Kidney glomerular epithelial cell (primary cell): ENCODE measurements around the gene SAMD4B.
"Not testable (repeated sequence)": the region's sequence is repeated elsewhere in the genome, so short reads cannot be mapped to it uniquely, and the experiment has no call there.

Experiments
- DNase-seq: peaks from one replicate; lab custom pipeline; 2025; lab: John Stamatoyannopoulos, UW

Gene SAMD4B, protein sequence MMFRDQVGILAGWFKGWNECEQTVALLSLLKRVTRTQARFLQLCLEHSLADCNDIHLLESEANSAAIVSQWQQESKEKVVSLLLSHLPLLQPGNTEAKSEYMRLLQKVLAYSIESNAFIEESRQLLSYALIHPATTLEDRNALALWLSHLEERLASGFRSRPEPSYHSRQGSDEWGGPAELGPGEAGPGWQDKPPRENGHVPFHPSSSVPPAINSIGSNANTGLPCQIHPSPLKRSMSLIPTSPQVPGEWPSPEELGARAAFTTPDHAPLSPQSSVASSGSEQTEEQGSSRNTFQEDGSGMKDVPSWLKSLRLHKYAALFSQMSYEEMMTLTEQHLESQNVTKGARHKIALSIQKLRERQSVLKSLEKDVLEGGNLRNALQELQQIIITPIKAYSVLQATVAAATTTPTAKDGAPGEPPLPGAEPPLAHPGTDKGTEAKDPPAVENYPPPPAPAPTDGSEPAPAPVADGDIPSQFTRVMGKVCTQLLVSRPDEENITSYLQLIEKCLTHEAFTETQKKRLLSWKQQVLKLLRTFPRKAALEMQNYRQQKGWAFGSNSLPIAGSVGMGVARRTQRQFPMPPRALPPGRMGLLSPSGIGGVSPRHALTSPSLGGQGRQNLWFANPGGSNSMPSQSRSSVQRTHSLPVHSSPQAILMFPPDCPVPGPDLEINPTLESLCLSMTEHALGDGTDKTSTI

DNA sequence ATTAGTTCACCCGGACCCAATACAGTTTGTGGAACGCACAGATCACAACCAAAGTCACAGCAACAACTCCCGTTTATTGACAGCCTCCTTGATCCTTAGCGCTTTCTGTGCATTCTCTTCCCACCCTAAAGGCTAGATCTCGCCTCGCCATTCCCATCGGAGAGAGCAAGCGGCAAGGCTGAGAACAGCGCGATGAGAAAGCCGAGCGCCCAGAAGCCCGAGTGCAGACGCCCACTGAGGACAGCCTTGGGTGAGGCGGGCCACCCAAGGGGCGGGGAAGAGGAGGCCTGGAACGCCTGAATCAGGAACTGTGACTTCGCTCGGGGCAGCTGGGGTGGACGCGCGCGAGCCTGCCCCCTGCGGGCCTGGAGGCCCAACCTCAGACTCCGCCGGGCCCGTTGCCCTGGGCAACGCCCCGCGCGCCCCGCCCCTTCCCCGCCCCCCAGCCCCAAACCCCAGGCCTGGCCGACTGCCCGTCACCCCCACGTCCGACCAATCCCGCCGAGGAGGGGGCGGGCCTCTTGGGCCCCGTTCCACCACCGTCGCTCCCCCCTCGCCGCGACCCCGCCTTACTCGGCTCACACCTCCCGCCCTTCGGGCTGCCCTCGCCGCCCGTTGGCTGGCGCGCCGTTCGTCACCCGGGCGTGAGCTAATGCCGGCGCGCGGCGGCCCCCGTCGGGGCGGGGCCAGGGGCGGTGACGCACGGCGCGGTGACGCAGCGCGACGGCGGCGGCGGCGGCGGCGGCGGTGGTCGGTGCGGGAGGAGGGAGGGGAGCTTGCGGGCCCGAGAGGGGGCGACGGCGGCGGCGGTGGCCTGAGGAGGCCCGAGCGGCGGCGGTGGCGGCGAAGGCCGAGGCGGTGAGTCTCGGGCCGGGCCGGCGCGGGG, at the start of gene SAMD4B:
Gene SAMD4B, plus strand, starts transcription at position 703 of the 886 bp plus-strand sequence. CDS start 14,473 bp downstream, outside the sequence.
- DNase-seq = peak; percentile 99

DNA sequence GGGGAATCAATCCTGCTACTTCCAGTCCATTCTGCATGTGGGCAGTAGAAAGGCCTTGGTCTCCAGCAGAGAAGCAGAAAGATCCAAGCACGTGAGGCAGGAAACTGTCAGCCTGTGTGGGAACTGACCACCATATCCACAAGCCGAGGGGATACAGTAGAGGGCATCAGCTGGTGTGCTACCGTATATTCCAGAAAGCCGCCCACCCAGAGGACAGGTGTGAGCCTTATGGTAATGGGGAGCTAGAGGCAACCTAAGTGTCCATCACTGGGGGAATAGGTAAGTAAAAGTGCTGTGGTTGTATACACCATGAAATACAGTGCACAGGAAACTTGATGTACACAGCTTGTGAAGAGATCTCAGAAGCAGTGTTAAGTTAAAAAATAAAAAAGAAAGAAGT, 48.8 kb upstream of the SAMD4B start:
- DNase-seq = no peak

DNA sequence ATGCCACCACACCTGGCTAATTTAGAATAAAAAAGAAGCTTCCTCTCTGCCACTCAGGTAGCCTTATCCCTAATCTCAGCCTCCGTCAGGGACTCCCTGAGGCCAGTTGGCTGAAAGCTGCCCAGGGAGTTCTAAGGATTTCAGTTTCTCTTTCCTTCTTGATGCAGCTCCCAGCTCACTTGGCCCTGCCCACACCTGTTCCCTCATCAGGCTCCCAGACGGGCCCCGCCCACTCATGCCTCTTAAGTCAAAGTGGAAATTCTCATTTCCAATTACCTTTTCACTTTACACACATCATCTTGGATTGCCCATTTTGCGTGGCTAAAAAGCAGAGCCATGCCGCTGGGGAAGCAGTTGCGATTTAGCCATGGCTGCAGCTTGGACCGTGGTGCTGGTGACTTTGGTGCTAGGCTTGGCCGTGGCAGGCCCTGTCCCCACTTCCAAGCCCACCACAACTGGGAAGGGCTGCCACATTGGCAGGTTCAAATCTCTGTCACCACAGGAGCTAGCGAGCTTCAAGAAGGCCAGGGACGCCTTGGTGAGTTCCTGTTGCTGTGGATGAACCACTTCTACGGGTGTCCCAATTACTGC, 46.1 kb upstream of the SAMD4B start, which contains the start of gene IFNL1:
Gene IFNL1, plus strand, starts transcription at position 353 of the 591 bp plus-strand sequence. Its CDS starts 15 bp downstream, at position 368.
- DNase-seq = no peak

DNA sequence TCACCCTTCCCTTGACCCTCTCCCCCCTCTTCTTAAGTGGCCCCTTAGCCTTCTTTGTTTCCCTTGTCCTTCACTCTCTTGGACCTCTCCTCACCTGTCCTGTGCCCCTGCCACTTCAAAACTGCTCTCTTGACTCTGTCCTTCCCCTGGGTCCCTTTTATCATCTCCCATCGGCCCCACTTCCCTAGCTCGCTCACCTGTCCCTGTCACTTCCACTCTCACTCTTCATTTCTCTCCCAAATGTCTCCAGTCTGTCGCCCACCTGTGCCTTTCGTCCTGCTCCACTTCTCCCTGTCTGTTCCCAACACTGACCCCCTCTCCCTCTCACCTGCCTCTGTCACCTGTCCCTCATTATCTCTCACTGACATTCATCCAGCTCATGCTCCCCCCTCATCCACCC, 45.3 kb upstream of the SAMD4B start:
- DNase-seq = no peak

DNA sequence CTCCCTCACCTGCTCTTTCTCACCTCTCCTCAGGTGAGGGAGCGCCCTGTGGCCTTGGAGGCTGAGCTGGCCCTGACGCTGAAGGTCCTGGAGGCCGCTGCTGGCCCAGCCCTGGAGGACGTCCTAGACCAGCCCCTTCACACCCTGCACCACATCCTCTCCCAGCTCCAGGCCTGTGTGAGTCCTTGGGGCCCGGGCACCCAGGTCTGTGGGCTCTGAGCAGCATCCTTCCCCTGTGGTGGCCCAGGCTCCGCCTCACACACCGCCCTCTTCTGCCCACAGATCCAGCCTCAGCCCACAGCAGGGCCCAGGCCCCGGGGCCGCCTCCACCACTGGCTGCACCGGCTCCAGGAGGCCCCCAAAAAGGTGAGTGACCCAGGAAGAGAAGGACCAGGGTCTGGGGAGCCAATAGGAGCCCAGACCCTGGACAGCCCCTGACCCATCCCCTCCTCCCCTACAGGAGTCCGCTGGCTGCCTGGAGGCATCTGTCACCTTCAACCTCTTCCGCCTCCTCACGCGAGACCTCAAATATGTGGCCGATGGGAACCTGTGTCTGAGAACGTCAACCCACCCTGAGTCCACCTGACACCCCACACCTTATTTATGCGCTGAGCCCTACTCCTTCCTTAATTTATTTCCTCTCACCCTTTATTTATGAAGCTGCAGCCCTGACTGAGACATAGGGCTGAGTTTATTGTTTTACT, 44.1 kb upstream of the SAMD4B start:
- DNase-seq = no peak

DNA sequence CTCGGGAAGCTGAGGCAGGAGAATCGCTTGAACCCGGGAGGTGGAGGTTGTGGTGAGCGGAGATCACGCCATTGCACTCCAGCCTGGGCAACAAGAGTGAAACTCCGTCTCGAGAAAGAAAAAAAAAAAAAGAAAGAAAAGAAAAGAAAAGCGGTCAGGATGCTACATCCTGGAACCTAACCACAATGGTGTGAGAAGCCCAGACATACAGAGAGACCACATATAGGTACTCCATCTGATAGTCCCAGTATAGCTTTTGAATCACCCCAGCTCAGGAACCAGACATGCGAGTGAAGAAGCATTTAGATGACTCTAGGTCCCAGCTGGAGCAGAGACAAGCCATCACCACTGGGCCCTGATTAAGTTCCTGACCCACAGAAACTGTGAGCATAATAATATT, 42.8 kb upstream of the SAMD4B start:
- DNase-seq = no peak

DNA sequence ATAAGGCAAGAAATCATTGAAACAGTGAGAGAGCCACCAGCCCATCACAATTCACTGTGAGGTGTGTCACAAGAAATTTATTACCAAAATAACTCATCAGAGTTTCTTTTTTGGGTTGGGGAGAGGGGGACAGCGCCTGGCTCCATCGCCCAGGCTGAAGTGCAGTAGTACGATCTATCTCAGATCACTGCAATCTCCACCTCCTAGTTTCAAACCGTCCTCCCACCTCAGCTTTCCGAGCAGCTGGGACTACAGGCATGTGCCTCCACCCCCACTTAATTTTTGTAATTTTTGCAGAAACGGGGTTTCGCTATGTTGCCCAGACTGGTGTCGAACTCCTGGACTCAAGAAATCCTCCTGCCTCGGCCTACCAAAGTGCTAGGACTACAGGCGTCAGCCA, 42.4 kb upstream of the SAMD4B start:
- no peak for DNase-seq

DNA sequence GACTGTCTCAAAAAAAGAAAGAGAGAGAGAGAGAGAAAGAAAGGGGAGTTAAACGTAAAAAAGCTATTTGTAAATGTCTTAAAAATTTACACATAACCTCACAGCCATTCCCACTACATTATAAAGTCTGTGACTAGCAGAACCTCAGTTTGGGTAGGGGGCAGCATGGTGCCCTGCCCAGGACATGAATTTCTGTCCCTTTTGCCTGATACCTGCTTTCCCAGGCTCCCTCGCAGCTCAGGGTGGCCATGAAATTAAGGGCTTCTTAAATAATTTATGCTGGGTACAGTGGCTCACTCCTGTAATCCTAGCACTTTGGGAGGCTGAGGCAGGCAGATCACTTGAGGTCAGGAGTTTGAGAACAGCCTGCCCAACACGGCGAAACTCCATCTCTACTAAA, 41.2 kb upstream of the SAMD4B start:
- no peak for DNase-seq

DNA sequence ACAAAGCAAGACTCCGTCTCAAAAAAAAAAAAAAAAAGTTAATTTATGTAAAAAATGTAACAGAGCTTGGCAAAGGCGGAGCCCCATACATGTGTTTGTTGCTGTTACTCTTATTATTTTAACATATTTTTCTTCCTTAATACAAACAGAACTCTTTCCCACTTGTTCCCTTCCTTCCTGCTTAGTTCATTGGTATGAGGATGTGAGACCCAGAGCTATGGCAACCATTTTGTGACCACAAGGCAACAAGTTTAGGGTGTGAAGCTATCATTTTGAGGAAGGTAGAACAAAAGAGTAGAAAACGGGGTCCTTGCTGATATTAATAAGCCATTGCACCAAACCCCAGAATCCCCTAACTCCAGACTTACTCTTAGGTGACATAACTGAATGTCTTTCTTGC, 40.7 kb upstream of the SAMD4B start:
- DNase-seq = no peak

DNA sequence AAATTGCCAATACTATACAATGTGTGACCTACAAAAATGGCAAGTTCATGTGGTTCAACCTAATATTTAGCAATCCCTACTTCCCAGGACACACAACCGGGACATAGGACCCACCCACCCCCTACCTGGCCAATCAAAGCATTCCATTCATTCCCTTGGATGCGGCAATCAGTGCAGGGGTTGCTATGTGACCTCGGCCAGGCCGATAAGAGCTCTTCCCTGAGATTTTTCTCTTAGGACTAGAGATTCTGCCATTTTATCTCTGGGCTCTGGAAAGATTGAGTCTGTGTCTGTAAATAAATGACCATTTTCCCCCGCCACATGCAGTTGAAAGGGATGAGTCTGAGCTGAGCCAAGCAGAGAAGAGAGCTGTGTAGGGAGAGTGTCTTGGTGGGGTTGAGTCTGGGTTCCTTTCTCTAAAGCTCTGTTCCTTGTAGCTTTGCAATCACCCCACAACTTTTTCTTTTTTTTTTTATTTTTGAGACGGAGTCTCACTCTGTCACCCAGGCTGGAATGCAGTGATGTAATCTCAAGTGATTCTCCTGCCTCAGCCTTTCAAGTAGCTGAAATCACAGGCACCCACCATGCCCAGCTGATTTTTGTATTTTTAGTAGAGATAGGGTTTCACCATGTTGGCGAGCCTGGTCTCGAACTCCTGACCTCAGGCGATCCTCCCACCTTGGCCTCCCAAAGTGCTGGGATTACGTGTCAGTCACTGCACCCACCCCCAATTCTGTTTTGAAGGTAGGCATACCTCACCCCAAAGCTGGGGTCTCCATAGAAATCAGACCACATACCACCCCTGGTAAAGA, 38.6 kb upstream of the SAMD4B start:
- DNase-seq = no peak

DNA sequence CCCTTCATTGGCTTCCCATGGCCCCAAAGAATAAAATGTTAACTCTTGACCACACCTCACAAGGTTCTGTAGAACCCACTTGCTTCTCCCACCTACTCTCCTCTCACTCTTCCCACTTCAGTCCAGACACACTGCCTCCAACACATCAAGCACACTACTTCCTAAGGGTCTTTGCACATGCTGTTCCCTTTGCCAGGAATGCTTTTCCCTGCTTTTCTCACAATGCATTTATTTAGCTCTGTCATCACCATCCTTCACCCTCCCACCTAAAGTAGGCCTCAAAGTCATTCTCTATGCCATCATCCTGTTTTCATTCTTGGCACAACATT, 38.1 kb upstream of the SAMD4B start:
- DNase-seq = no peak

DNA sequence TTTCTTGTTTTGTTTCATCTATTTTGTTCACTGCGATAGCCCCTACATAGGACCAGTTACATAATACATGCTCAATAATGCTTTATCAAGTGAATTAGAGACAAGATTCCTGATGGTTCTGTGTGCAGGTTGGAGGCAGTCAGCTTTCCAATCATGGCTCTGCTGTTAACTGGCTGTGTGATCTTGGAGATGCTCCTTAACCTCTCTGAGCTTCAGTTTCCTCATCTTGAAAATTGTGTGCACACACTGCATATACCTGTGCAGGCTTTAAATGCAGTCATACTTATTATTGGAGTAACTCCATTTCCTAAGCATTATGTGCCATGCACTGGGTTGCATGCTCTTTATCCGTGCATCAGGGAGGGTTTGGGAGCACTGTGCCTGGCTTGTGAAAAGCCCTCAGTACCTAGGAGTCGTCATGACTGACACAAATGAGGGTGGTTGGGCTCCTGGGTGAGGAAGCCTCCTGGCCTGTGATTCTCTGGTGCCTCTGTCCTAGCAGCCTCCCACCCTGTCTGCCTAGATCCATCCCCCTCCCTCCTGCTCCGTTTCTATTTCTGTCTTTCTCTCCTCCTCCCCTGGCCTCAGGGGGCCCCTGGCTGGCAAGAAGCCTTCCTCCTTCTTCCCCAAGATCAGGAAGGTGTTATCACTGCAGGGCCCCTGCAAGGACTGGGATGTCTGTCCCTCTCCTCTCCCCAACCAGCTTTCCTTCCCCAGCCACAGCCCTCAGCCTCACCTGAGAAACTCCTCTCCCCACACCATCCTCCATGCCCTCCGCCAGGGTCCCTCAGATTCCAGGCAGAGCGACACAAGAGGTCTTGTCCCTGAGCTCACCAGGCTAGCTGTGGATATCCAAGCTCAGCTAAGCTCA, 37.3 kb upstream of the SAMD4B start:
- DNase-seq = no peak

DNA sequence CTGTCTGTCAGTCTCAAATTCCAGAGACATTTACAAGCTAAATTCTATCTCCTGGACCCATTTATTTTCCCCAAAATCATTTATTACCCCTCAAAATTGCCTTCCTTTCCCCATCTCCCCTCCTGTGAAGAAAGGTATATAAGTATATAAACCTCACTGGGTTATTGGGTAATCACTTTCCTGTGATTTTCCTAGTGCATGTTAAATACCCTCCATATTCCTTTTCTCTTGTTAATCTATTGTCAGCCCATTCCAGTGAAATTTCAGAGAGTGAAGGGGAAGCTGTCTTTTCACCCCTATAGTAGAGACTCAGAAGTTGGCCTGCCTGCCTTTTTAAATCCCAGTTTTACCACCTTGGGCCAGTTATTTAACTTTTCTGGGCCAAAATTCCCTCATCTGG, 36.1 kb upstream of the SAMD4B start:
- DNase-seq = no peak

DNA sequence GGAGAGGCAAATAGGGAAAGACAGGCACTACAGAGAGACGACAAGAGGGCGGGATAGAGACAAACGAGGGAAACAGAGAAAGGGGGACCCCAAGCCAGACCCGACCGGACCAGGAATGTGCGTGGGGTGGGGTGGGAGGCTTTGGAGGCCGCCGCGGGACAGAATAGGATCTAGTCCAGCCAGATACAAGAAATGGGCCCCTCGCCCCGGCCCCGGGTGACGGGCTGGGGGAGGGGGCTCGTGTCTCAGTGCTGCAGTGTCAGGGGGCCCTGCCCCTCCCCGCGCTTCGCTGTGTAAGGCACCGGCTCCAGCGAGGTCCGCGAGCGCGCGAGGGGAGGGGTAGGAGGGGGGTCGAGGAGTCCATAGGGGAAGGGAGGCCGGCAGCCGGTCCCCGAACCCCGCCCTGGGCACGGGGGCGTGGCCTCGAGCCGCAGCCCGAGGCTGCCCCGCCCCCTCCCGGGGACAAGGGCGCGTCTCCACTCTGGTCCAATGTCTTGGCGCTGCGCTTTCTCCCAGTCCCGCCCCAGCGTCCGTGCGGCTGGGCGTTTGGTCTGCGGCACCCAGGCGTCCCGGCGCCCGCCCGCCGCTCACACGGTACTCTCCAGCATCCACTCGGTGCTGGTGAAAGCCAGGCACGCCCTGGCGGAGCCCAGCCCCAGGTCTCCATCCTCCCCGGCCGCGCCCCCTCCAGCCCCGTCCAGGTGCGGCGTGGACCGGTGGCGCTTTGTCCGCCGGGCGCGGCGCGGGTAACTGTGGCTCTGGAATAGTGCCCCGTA, 35.0 kb upstream of the SAMD4B start:
- no peak for DNase-seq

DNA sequence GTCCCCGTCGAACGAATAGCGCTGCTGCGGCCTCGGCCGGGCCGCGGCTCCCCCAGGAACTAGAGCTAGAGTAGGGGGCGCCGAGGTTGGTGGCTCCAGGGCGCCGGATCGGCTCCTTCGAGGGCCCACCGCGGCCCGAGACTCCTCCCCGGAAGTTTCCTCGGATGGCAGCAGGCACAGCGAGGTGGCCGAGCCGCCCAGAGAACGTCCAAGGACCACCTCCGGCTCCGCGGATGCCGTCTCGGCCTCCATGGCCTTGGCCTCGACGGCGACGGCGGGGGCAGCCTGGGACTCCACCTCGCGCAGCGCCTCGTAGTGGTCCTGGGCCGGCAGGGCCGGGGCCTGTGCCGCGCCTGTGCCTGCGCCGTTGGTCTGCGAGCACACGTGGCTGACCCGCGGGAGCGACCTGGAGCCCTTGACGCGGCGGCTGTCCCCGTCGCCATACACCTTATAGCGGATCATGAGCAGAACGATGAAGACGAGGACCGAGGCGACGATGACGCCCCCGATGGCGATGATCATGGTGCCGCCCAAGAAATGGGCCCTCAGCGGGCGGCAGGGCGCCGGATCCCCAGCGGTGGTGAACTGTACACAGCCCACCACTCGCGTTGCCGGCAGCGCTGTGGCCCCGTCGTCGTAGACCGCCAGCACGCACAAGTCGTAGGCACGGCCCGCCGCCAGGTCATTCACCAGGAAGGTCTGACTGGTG, 34.2 kb upstream of the SAMD4B start:
- DNase-seq = no peak

DNA sequence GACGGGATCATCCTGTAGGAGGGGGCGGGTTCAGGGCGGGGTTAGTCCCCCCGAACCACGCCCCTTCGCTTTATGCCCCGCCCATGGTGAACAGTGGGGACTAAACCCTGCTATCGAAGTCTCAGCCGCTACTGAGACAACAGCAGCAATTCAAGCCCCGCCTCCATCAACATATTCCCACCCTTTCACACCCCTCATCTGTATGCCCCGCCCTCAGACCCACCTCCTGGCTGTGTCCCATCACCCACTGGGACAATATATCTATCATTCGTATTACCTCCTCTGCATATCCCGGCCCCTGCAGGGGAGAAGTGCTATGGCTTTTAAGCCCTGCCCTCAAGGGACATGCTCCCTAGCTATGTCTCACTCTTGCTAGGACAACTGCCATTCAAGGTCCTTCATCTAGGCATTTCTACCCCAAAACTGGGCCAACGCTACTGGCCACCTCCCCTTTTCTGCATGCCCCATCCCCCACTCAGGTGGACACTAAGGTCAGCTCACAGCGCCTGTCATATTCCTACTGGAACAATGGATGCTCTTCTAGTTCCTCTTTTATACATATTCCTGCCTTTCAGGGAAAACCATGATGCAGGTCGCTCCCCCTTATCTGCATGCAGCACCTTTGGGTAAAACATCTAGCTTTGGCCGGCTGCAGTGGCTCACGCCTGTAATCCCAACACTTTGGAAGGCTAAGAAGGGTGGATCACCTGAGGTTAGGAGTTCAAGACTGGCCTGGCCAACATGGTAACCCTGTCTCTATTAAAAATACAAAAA, 33.5 kb upstream of the SAMD4B start:
- DNase-seq = no peak

DNA sequence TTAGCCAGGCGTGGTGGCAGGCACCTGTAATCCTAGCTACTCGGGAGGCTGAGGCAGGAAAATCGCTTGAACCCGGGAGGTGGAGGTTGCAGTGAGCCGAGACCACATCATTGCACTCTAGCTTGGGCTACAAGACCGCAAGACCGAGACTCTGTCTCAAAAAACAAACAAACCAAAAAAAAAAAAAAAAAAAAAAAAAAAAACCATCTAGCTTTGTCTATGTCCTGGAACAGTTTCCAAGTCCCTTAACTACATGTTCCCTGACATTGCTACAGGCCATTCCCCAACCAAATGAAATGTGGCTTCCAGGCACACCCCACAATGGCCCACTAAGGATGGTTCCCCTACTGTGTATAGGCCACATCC, 32.9 kb upstream of the SAMD4B start:
- not testable (repeated sequence) for DNase-seq
